ENCODE data around the gene MRPS2.
A peak's percentile ranks its signal among the peaks of the same experiment; 100 is the strongest.
"Not testable (repeated sequence)": the region's sequence is repeated elsewhere in the genome, so short reads cannot be mapped to it uniquely, and the experiment has no call there.

The MRPS2 gene

GRCh38 chr9:135501261-135502167 lies 1.0 kb downstream of the MRPS2 start:
- DNase-seq: peak; percentile 9

- peak; percentile 5 for DNase-seq
Measured at GRCh38 chr9:135502168-135502872, 1.8 kb downstream of the MRPS2 start.

GRCh38 chr9:135502873-135503321 lies 2.4 kb downstream of the MRPS2 start:
- peak; percentile 9 for DNase-seq

GRCh38 chr9:135503371-135504261 lies 3.1 kb downstream of the MRPS2 start:
- peak; percentile 9 for DNase-seq

- DNase-seq: peak; percentile 63
Measured at GRCh38 chr9:135504262-135505243, 4.1 kb downstream of the MRPS2 start.

- DNase-seq: peak; percentile 6
Measured at GRCh38 chr9:135505406-135506187, 5.1 kb downstream of the MRPS2 start.

GRCh38 chr9:135506327-135507103 lies 6.0 kb downstream of the MRPS2 start:
- DNase-seq: no peak

- DNase-seq: no peak
Measured at GRCh38 chr9:135507104-135508035, 6.9 kb downstream of the MRPS2 start.

- DNase-seq: no peak
Measured at GRCh38 chr9:135508211-135508820, 7.8 kb downstream of the MRPS2 start.

- no peak for DNase-seq
Measured at GRCh38 chr9:135509458-135509857, 9.0 kb downstream of the MRPS2 start.

- no peak for DNase-seq
Measured at GRCh38 chr9:135512241-135512603, 11.7 kb downstream of the MRPS2 start.

GRCh38 chr9:135512904-135513303 lies 12.4 kb downstream of the MRPS2 start:
- no peak for DNase-seq

- no peak for DNase-seq
Measured at GRCh38 chr9:135513351-135513846, 12.9 kb downstream of the MRPS2 start.

- not testable (repeated sequence) for DNase-seq
Measured at GRCh38 chr9:135513906-135514305, 13.4 kb downstream of the MRPS2 start.

GRCh38 chr9:135514342-135515082 lies 14.0 kb downstream of the MRPS2 start:
- no peak for DNase-seq

- no peak for DNase-seq
Measured at GRCh38 chr9:135515083-135515951, 14.8 kb downstream of the MRPS2 start.

All from activated naive CD4-positive, alpha-beta T cell treated with anti-CD3 and anti-CD28 coated beads, Interleukin-2, amount 50 U/mL, for 16 hours (primary cell).